Fibroblast of lung (primary cell): ENCODE measurements around the gene AGBL4. TPM values are rescaled to one million over a fixed set of nuclear protein-coding genes. Genes with fewer than 3 reads are reported as not detected.

Source experiments
- DNase-seq, 2 donors: peaks; one replicate each; pipeline versions ENCODE4 v3.0.0 to v3.0.0-alpha.2; 2010; ENCODE audit warnings: low read depth in 2 of 2
- H2AFZ ChIP-seq: 2 replicates; pipeline ENCODE4 v1.5.1; 2012; ENCODE audit warnings: low read length, control low read depth, inconsistent platforms
- H3K27ac ChIP-seq: 2 replicates; pipeline ENCODE4 v1.5.1; 2011; ENCODE audit warnings: low read length, control low read depth; ENCODE audit not compliant: insufficient read depth
- H3K27me3 ChIP-seq: 2 replicates; pipeline ENCODE4 v1.5.1; 2011; ENCODE audit warnings: mild to moderate bottlenecking, low read length; ENCODE audit not compliant: control insufficient read depth, insufficient read depth
- H3K36me3 ChIP-seq: 2 replicates; pipeline ENCODE4 v1.5.1; 2011; ENCODE audit warnings: low read length; ENCODE audit not compliant: control insufficient read depth, insufficient read depth
- H3K4me1 ChIP-seq: 2 replicates; pipeline ENCODE4 v1.5.1; 2011; ENCODE audit warnings: low read length; ENCODE audit not compliant: control insufficient read depth, insufficient read depth; ENCODE audit errors: extremely low read depth
- H3K4me2 ChIP-seq: 2 replicates; pipeline ENCODE4 v1.5.1; 2011; ENCODE audit warnings: low read length, control low read depth; ENCODE audit not compliant: insufficient read depth; ENCODE audit errors: extremely low read depth
- H3K4me3 ChIP-seq, 4 experiments: fragments of 200-600 bp in 1 of 4; sonication (generic) in 1 of 4; replicated peaks in 1 of 4; 2 replicates each; pipeline ENCODE4 v1.5.1; 2011 to 2016; ENCODE audit warnings: low read length in 4 of 4, low read depth in 3 of 4, mild to moderate bottlenecking in 3 of 4, control low read depth in 2 of 4, inconsistent platforms in 1 of 4, mixed read lengths in 1 of 4; ENCODE audit not compliant: insufficient read depth in 1 of 4; ENCODE audit errors: control extremely low read depth in 1 of 4
- H3K79me2 ChIP-seq: 2 replicates; pipeline ENCODE4 v1.5.1; 2012; ENCODE audit warnings: mild to moderate bottlenecking, low read length, inconsistent platforms; ENCODE audit not compliant: control insufficient read depth, insufficient read depth
- H3K9ac ChIP-seq: 2 replicates; pipeline ENCODE4 v1.5.1; 2011; ENCODE audit warnings: mild to moderate bottlenecking, low read length, control low read depth; ENCODE audit not compliant: insufficient read depth
- H3K9me3 ChIP-seq: 2 replicates; pipeline ENCODE4 v1.5.1; 2012; ENCODE audit warnings: low read depth, low read length; ENCODE audit not compliant: control insufficient read depth, insufficient read depth
- H4K20me1 ChIP-seq: 2 replicates; pipeline ENCODE4 v1.5.1; 2011; ENCODE audit warnings: low read length; ENCODE audit not compliant: control insufficient read depth, insufficient read depth; ENCODE audit errors: extremely low read depth
- CTCF ChIP-seq, 2 donors: IDR thresholded peaks in 1 of 2; conservative IDR thresholded peaks in 1 of 2; 1 replicate in 1 of 2; 2 replicates in 1 of 2; pipeline ENCODE4 v1.5.1; 2011 to 2012; ENCODE audit warnings: low read length in 2 of 2, control low read depth in 1 of 2, inconsistent platforms in 1 of 2, low read depth in 1 of 2, mild to moderate bottlenecking in 1 of 2
- EZH2 ChIP-seq: IDR thresholded peaks from 2 replicates; pipeline ENCODE4 v1.5.1; 2012; ENCODE audit warnings: low read length, control low read depth, mild to moderate bottlenecking; ENCODE audit errors: missing control alignments
- polyA plus RNA-seq, 2 donors: library from polyadenylated mRNA; depleted of rRNA in 1 of 2; stranded (reverse) in 1 of 2; unstranded in 1 of 2; fragments of >200 nt; gene quantifications; 2 replicates each; pipeline ENCODE4 v1.2.1, GENCODE V29; 2011 to 2012; ENCODE audit warnings: missing spikeins in 1 of 2
- total RNA-seq: library from RNA; depleted of rRNA; stranded (reverse); fragments of >200 nt; gene quantifications from 2 replicates; pipeline ENCODE4 v1.2.1, GENCODE V29; 2014

The AGBL4 gene
- total and polyA plus RNA-seq, 2 donors (not counting 1 experiment from before 2014, with no cell fraction given) = not detected

- TF ChIP-seq CTCF (conservative IDR thresholded peaks at IDR 0.05 in 1 of 2, IDR thresholded peaks at IDR 0.05 in 1 of 2; ENCODE audit: low read depth in 1 of 2, low read length in 2 of 2) (no peak), EZH2 (no peak)
- no peak overlapping the region for H3K27ac ChIP-seq
- H3K79me2 ChIP-seq = no peaks in the 10 kb centered on the region
- H3K9ac ChIP-seq = no peak overlapping the region
- H4K20me1 ChIP-seq = no peaks in the 10 kb centered on the region
- H3K4me1 ChIP-seq = no peaks in the 10 kb centered on the region
- H3K36me3 ChIP-seq = no peaks in the 10 kb centered on the region
- no peak for DNase-seq
- no peak overlapping the region for H3K4me2 ChIP-seq
- H3K27me3 ChIP-seq = no peaks in the 10 kb centered on the region
- no peaks in the 10 kb centered on the region for H3K9me3 ChIP-seq
- no peak overlapping the region for H2AFZ ChIP-seq
- H3K4me3 ChIP-seq = no peak overlapping the region
Measured at GRCh38 chr1:48670234-48671020, 1353.3 kb downstream of the AGBL4 start.

- Histone ChIP-seq H3K4me1 (no peaks in the 10 kb centered on the region), H3K79me2 (no peaks in the 10 kb centered on the region), H3K9ac (no peak overlapping the region), H3K36me3 (no peaks in the 10 kb centered on the region), H3K4me2 (no peak overlapping the region), H3K9me3 (no peaks in the 10 kb centered on the region), H3K4me3 (no peak overlapping the region), H3K27me3 (no peaks in the 10 kb centered on the region), H4K20me1 (no peaks in the 10 kb centered on the region), H2AFZ (no peak overlapping the region), H3K27ac (no peak overlapping the region)
- TF ChIP-seq CTCF (conservative IDR thresholded peaks at IDR 0.05 in 1 of 2, IDR thresholded peaks at IDR 0.05 in 1 of 2; ENCODE audit: low read depth in 1 of 2, low read length in 2 of 2) (no peak), EZH2 (no peak)
- DNase-seq = no peak
Measured at GRCh38 chr1:48668339-48668738, 1355.4 kb downstream of the AGBL4 start.

GRCh38 chr1:48667782-48668181, 1356.0 kb downstream of the AGBL4 start:
- Histone ChIP-seq H3K4me2 (no peak overlapping the region), H3K27me3 (no peaks in the 10 kb centered on the region), H3K79me2 (no peaks in the 10 kb centered on the region), H4K20me1 (no peaks in the 10 kb centered on the region), H3K27ac (no peak overlapping the region), H3K36me3 (no peaks in the 10 kb centered on the region), H3K9ac (no peak overlapping the region), H3K4me3 (no peak overlapping the region), H2AFZ (no peak overlapping the region), H3K9me3 (no peaks in the 10 kb centered on the region), H3K4me1 (no peaks in the 10 kb centered on the region)
- TF ChIP-seq EZH2 (no peak), CTCF (conservative IDR thresholded peaks at IDR 0.05 in 1 of 2, IDR thresholded peaks at IDR 0.05 in 1 of 2; ENCODE audit: low read depth in 1 of 2, low read length in 2 of 2) (no peak)
- DNase-seq = no peak
